K562 (cell line): Measurements from ENCODE around the gene AACS. TPM values are rescaled to one million over a fixed set of nuclear protein-coding genes. Genes with fewer than 3 reads are reported as not detected.

ENCODE experiments used
- PML ChIP-seq: IDR thresholded peaks from 2 replicates; pipeline ENCODE4 v1.6.1; 2012; ENCODE audit warnings: low read length, inconsistent platforms
- SMAD1 ChIP-seq: fragments of 150-350 bp; IDR thresholded peaks from 2 replicates; pipeline ENCODE4 v1.6.1; 2014; ENCODE audit warnings: low read length, low read depth; ENCODE audit not compliant: partially characterized antibody
- ZNF3 ChIP-seq: fragments of 250-450 bp; sonication (Bioruptor Pico); IDR thresholded peaks from 2 replicates; pipeline ENCODE4 v1.5.0; 2021; ENCODE audit warnings: mild to moderate bottlenecking, moderate library complexity
- polyA plus RNA-seq, 8 experiments: library from polyadenylated mRNA; depleted of rRNA in 4 of 8; stranded (reverse) in 5 of 8; unstranded in 3 of 8; fragments of >200 nt; fragmentation: Nextera tagmentation in 2 of 8; fragmentation: Illumina TruSeq in 1 of 8; extraction: Ambion mirVana in 2 of 8; extraction: Trizol in 1 of 8; gene quantifications; 2 replicates each; pipeline versions ENCODE4 v1.2.1 to v1.2.3, GENCODE V29; 2011 to 2014; ENCODE audit warnings: inconsistent platforms in 1 of 8, missing spikeins in 1 of 8
- total RNA-seq, 7 experiments: library from RNA; depleted of rRNA in 6 of 7; stranded (reverse); fragments of >200 nt in 6 of 7; fragmentation: Illumina TruSeq in 2 of 7; extraction: Trizol in 2 of 7; gene quantifications; 2 replicates each; pipeline versions ENCODE4 v1.2.1 to v1.2.3, GENCODE V29; 2011 to 2021; ENCODE audit warnings: low replicate concordance in 1 of 7
- TF ChIP-seq, protein P1 (sequence below): fragments of 250-450 bp; sonication (Bioruptor Pico); IDR thresholded peaks from 2 replicates; pipeline ENCODE4 v1.5.0; 2021; ENCODE audit warnings: mild to moderate bottlenecking, borderline replicate concordance
- TF ChIP-seq, protein P2 (sequence below): sonication (generic); formaldehyde crosslinking; IDR thresholded peaks from 2 replicates; pipeline ENCODE4 v1.8.0; 2023; ENCODE audit warnings: missing genetic modification reagents, mild to moderate bottlenecking, borderline replicate concordance
- TF ChIP-seq, protein P3 (sequence below), 2 experiments: fragments of 200-800 bp in 1 of 2; sonication (Bioruptor generic) in 1 of 2; sonication (generic) in 1 of 2; formaldehyde crosslinking in 1 of 2; IDR thresholded peaks in 1 of 2; conservative IDR thresholded peaks in 1 of 2; 2 replicates each; pipeline versions ENCODE4 v1.5.0 to v1.6.1; 2016 to 2020; ENCODE audit warnings: missing compliant biosample characterization in 1 of 2, missing genetic modification characterization in 1 of 2, missing genetic modification reagents in 1 of 2
- TF ChIP-seq, protein P4 (sequence below): fragments of 250-450 bp; sonication (Bioruptor Pico); IDR thresholded peaks from 2 replicates; pipeline ENCODE4 v1.8.0; 2021; ENCODE audit warnings: moderate library complexity, mild to moderate bottlenecking, inconsistent platforms

The AACS gene
- total and polyA plus RNA-seq, 9 of the 15 experiments (the other 6 are each of a cell fraction or from before 2014, with no cell fraction given), result 2.4 to 13.0 (median 6.0) TPM

DNA sequence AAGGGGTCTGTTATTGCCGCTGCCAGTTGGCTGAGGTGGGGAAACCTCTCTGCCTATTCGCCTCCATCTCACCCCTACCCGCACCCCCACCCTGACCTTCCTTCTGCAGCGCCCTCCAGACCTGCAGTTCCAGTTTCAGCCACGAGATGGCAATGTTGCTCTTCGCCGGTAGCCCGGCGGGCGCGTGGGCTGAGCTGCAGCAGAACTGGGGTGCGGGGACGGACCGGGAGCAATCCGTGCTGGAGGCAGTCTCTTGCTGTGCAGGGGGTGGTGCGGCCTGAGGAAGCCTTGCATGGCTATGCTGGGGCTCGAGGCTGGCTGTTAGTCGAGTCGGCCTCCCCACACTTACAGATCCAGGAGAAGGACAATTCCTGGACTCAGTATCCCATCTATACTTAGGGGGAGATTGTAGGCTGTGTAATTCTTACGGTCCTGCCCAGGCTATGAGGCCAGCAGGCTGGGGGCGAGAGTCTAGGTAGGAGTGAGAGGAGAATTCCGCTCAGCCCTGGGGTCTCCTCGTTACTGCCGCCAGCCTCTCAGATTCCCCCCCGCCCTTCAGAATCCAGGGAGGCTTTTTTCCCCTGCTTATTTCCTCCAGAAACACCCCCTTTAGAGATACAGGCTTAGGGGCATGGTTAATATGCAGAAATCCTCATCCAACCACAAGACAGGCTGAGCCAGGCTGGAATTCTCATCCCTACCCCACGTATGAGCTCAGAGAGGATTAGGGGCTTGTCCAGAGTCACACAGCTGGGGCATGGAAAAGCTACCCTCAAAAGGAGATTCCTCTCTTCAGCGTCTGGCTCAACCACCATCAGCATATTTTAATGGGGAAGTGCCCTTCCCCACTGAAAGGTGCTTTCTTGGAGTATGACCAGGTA, 118.2 kb downstream of the AACS start (continued):
- TF ChIP-seq, protein P1, sequence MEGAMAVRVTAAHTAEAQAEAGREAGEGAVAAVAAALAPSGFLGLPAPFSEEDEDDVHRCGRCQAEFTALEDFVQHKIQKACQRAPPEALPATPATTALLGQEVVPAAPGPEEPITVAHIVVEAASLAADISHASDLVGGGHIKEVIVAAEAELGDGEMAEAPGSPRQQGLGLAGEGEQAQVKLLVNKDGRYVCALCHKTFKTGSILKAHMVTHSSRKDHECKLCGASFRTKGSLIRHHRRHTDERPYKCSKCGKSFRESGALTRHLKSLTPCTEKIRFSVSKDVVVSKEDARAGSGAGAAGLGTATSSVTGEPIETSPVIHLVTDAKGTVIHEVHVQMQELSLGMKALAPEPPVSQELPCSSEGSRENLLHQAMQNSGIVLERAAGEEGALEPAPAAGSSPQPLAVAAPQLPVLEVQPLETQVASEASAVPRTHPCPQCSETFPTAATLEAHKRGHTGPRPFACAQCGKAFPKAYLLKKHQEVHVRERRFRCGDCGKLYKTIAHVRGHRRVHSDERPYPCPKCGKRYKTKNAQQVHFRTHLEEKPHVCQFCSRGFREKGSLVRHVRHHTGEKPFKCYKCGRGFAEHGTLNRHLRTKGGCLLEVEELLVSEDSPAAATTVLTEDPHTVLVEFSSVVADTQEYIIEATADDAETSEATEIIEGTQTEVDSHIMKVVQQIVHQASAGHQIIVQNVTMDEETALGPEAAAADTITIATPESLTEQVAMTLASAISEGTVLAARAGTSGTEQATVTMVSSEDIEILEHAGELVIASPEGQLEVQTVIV, result no peak
- TF ChIP-seq SMAD1 (no peak), ZNF3 (CRISPR knock-in tag) (no peak), PML (no peak)
- TF ChIP-seq, protein P2, sequence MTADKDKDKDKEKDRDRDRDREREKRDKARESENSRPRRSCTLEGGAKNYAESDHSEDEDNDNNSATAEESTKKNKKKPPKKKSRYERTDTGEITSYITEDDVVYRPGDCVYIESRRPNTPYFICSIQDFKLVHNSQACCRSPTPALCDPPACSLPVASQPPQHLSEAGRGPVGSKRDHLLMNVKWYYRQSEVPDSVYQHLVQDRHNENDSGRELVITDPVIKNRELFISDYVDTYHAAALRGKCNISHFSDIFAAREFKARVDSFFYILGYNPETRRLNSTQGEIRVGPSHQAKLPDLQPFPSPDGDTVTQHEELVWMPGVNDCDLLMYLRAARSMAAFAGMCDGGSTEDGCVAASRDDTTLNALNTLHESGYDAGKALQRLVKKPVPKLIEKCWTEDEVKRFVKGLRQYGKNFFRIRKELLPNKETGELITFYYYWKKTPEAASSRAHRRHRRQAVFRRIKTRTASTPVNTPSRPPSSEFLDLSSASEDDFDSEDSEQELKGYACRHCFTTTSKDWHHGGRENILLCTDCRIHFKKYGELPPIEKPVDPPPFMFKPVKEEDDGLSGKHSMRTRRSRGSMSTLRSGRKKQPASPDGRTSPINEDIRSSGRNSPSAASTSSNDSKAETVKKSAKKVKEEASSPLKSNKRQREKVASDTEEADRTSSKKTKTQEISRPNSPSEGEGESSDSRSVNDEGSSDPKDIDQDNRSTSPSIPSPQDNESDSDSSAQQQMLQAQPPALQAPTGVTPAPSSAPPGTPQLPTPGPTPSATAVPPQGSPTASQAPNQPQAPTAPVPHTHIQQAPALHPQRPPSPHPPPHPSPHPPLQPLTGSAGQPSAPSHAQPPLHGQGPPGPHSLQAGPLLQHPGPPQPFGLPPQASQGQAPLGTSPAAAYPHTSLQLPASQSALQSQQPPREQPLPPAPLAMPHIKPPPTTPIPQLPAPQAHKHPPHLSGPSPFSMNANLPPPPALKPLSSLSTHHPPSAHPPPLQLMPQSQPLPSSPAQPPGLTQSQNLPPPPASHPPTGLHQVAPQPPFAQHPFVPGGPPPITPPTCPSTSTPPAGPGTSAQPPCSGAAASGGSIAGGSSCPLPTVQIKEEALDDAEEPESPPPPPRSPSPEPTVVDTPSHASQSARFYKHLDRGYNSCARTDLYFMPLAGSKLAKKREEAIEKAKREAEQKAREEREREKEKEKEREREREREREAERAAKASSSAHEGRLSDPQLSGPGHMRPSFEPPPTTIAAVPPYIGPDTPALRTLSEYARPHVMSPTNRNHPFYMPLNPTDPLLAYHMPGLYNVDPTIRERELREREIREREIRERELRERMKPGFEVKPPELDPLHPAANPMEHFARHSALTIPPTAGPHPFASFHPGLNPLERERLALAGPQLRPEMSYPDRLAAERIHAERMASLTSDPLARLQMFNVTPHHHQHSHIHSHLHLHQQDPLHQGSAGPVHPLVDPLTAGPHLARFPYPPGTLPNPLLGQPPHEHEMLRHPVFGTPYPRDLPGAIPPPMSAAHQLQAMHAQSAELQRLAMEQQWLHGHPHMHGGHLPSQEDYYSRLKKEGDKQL, result no peak
- TF ChIP-seq, protein P3, sequence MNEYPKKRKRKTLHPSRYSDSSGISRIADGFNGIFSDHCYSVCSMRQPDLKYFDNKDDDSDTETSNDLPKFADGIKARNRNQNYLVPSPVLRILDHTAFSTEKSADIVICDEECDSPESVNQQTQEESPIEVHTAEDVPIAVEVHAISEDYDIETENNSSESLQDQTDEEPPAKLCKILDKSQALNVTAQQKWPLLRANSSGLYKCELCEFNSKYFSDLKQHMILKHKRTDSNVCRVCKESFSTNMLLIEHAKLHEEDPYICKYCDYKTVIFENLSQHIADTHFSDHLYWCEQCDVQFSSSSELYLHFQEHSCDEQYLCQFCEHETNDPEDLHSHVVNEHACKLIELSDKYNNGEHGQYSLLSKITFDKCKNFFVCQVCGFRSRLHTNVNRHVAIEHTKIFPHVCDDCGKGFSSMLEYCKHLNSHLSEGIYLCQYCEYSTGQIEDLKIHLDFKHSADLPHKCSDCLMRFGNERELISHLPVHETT (CRISPR knock-in tag; conservative IDR thresholded peaks at IDR 0.05 in 1 of 2, IDR thresholded peaks at IDR 0.05 in 1 of 2), result no peak
- TF ChIP-seq, protein P4, sequence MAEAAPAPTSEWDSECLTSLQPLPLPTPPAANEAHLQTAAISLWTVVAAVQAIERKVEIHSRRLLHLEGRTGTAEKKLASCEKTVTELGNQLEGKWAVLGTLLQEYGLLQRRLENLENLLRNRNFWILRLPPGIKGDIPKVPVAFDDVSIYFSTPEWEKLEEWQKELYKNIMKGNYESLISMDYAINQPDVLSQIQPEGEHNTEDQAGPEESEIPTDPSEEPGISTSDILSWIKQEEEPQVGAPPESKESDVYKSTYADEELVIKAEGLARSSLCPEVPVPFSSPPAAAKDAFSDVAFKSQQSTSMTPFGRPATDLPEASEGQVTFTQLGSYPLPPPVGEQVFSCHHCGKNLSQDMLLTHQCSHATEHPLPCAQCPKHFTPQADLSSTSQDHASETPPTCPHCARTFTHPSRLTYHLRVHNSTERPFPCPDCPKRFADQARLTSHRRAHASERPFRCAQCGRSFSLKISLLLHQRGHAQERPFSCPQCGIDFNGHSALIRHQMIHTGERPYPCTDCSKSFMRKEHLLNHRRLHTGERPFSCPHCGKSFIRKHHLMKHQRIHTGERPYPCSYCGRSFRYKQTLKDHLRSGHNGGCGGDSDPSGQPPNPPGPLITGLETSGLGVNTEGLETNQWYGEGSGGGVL, result no peak
